ENCODE results near the gene MAGIX.

Gene MAGIX

GRCh38 chrX:49184294-49185281, 22.0 kb downstream of the MAGIX start:
- DNase-seq: peak; percentile 33 to 39

GRCh38 chrX:49186125-49187027, 23.8 kb downstream of the MAGIX start, which contains the start of gene PRICKLE3:
Gene PRICKLE3 (minus strand): TSS chrX:49186373. CDS start chrX:49186297, 76 bp downstream.
- DNase-seq: peak; percentile 75 to 79

GRCh38 chrX:49187028-49187394, 24.5 kb downstream of the MAGIX start:
- no peak for DNase-seq

GRCh38 chrX:49187526-49187925, 25.0 kb downstream of the MAGIX start:
- no peak for DNase-seq

- no peak for DNase-seq
Observed at GRCh38 chrX:49188468-49189076, 26.0 kb downstream of the MAGIX start.

GRCh38 chrX:49189606-49190005, 27.0 kb downstream of the MAGIX start:
- DNase-seq: no peak

- peak; percentile 93 to 95 for DNase-seq
Observed at GRCh38 chrX:49190821-49191573, 28.4 kb downstream of the MAGIX start.

GRCh38 chrX:49191574-49192011, 29.0 kb downstream of the MAGIX start:
- no peak for DNase-seq

- peak; percentile 16 to 36 for DNase-seq
Observed at GRCh38 chrX:49192722-49193328, 30.3 kb downstream of the MAGIX start.

- no peak for DNase-seq
Observed at GRCh38 chrX:49193542-49193964, 31.0 kb downstream of the MAGIX start.

GRCh38 chrX:49197543-49198087, 35.1 kb downstream of the MAGIX start:
- DNase-seq: no peak

- DNase-seq: no peak
Observed at GRCh38 chrX:49198540-49199314, 36.2 kb downstream of the MAGIX start.

- DNase-seq: no peak
Observed at GRCh38 chrX:49199315-49199595, 36.7 kb downstream of the MAGIX start.

- peak; percentile 90 to 91 for DNase-seq
Observed at GRCh38 chrX:49199906-49200771, 37.6 kb downstream of the MAGIX start, which contains the start of gene SYP. Gene SYP (minus strand): TSS chrX:49200193. CDS start chrX:49200186, 7 bp downstream.

- no peak for DNase-seq
Observed at GRCh38 chrX:49202022-49202421, 39.5 kb downstream of the MAGIX start.

GRCh38 chrX:49203536-49203935, 41.0 kb downstream of the MAGIX start:
- DNase-seq: no peak

GRCh38 chrX:49204017-49204416, 41.5 kb downstream of the MAGIX start:
- no peak for DNase-seq

GRCh38 chrX:49204709-49205108, 42.2 kb downstream of the MAGIX start:
- DNase-seq: no peak

- no peak for DNase-seq
Observed at GRCh38 chrX:49205443-49205842, 42.9 kb downstream of the MAGIX start.

GRCh38 chrX:49206543-49206942, 44.0 kb downstream of the MAGIX start:
- DNase-seq: no peak
